DND-41 (cell line): ENCODE measurements around the gene WFS1.

Experiments used
- CTCF ChIP-seq: IDR thresholded peaks from 2 replicates; pipeline ENCODE4 v1.5.1; 2012; ENCODE audit warnings: borderline replicate concordance, low read length, moderate library complexity, mild to moderate bottlenecking; ENCODE audit not compliant: poor library complexity, severe bottlenecking; ENCODE audit errors: extremely low read depth
- EZH2 ChIP-seq: IDR thresholded peaks from 3 replicates; pipeline ENCODE4 v1.6.1; 2012; ENCODE audit warnings: borderline replicate concordance, low read depth, mild to moderate bottlenecking, moderate library complexity, low read length, inconsistent platforms; ENCODE audit not compliant: severe bottlenecking

- TF ChIP-seq CTCF: no peak
- TF ChIP-seq EZH2: no peak
Measured at GRCh38 chr4:6325788-6326290, 56.2 kb downstream of the WFS1 start.
